ENCODE measurements around the gene TBC1D22A.

The TBC1D22A gene

GRCh38 chr22:47015589-47016178 lies 253.2 kb downstream of the TBC1D22A start:
- no peak for DNase-seq (ENCODE audit: extremely low spot score)
- TF ChIP-seq CTCF (IDR thresholded peaks at IDR 0.05; ENCODE audit: control extremely low read depth, extremely low read depth, low read depth, missing control alignments): no peak
- CTCF ChIA-PET: no interaction called here
- POLR2A ChIA-PET: no interaction called here

- ChIA-PET CTCF (no interaction called here), POLR2A (no interaction called here)
- TF ChIP-seq CTCF (IDR thresholded peaks at IDR 0.05; ENCODE audit: control extremely low read depth, extremely low read depth, low read depth, missing control alignments): no peak
- no peak for DNase-seq (ENCODE audit: extremely low spot score)
These were observed 254.2 kb downstream of the TBC1D22A start for GRCh38 chr22:47016631-47017030.

GRCh38 chr22:47017245-47017644 lies 254.8 kb downstream of the TBC1D22A start:
- TF ChIP-seq CTCF (IDR thresholded peaks at IDR 0.05; ENCODE audit: control extremely low read depth, extremely low read depth, low read depth, missing control alignments): no peak
- ChIA-PET CTCF (interaction anchor here (1.0 kb wide), 1 partner anchor 9 kb away, joined by 3 read pairs; no protein-coding TSS in a partner anchor), POLR2A (no interaction called here)
- DNase-seq (ENCODE audit: extremely low spot score): no peak

GRCh38 chr22:47018010-47018910 lies 255.8 kb downstream of the TBC1D22A start:
- ChIA-PET POLR2A (no interaction called here), CTCF (interaction anchor here (1.0 kb wide), 1 partner anchor 8 kb away, joined by 3 read pairs; no protein-coding TSS in a partner anchor)
- no peak for TF ChIP-seq CTCF (IDR thresholded peaks at IDR 0.05; ENCODE audit: control extremely low read depth, extremely low read depth, low read depth, missing control alignments)
- DNase-seq (ENCODE audit: extremely low spot score): no peak

- TF ChIP-seq CTCF (IDR thresholded peaks at IDR 0.05; ENCODE audit: control extremely low read depth, extremely low read depth, low read depth, missing control alignments): no peak
- CTCF ChIA-PET: no interaction called here
- POLR2A ChIA-PET: no interaction called here
- DNase-seq (ENCODE audit: extremely low spot score): no peak
These were observed 256.8 kb downstream of the TBC1D22A start for GRCh38 chr22:47019012-47019790.

- CTCF ChIA-PET: interaction anchor here (1.1 kb wide), 1 partner anchor 9 kb away, joined by 4 read pairs; no protein-coding TSS in a partner anchor
- DNase-seq (ENCODE audit: extremely low spot score): no peak
- TF ChIP-seq CTCF (IDR thresholded peaks at IDR 0.05; ENCODE audit: control extremely low read depth, extremely low read depth, low read depth, missing control alignments): no peak
- POLR2A ChIA-PET: no interaction called here
These were observed 257.7 kb downstream of the TBC1D22A start for GRCh38 chr22:47020166-47020565.
